GM18951 (cell line): ENCODE data around the gene CD207.

Experiments used
- POLR2A ChIP-seq: IDR thresholded peaks from 4 replicates; pipeline ENCODE4 v1.6.1; 2011; ENCODE audit warnings: mild to moderate bottlenecking; ENCODE audit not compliant: insufficient read length, insufficient read depth; ENCODE audit errors: extremely low read depth
- in situ Hi-C: fragments of 300-500 bp; cut with MboI; formaldehyde crosslinking; loops from one replicate; pipeline ENCODE4 v1.12.0; 2022; ENCODE audit warnings: low sequenced_read_pairs, mixed read lengths, inconsistent platforms; ENCODE audit not compliant: unreplicated experiment

Gene CD207

GRCh38 chr2:70796262-70796661 lies 39.4 kb downstream of the CD207 start:
- no peak for TF ChIP-seq POLR2A
- in situ Hi-C loops, result no loop called here

- TF ChIP-seq POLR2A, result no peak
- in situ Hi-C loops, result no loop called here
Measured at GRCh38 chr2:70795164-70795995, 40.2 kb downstream of the CD207 start.

- in situ Hi-C loops, result no loop called here
- no peak for TF ChIP-seq POLR2A
Measured at GRCh38 chr2:70793450-70793849, 42.2 kb downstream of the CD207 start.

- TF ChIP-seq POLR2A, result no peak
- in situ Hi-C loops, result no loop called here
Measured at GRCh38 chr2:70790136-70790828, 45.3 kb downstream of the CD207 start, which contains the start of gene FIGLA. Gene FIGLA, minus strand, starts transcription at chr2:70790643. Its CDS starts 5 bp downstream, at chr2:70790638.

- TF ChIP-seq POLR2A, result no peak
- in situ Hi-C loops, result no loop called here
Measured at GRCh38 chr2:70789304-70790135, 46.1 kb downstream of the CD207 start.

- in situ Hi-C loops, result no loop called here
- no peak for TF ChIP-seq POLR2A
Measured at GRCh38 chr2:70785137-70785911, 50.3 kb downstream of the CD207 start.

- in situ Hi-C loops, result no loop called here
- no peak for TF ChIP-seq POLR2A
Measured at GRCh38 chr2:70784320-70784719, 51.3 kb downstream of the CD207 start.
